Measurements from ENCODE around the gene NMRK2.

DNA sequence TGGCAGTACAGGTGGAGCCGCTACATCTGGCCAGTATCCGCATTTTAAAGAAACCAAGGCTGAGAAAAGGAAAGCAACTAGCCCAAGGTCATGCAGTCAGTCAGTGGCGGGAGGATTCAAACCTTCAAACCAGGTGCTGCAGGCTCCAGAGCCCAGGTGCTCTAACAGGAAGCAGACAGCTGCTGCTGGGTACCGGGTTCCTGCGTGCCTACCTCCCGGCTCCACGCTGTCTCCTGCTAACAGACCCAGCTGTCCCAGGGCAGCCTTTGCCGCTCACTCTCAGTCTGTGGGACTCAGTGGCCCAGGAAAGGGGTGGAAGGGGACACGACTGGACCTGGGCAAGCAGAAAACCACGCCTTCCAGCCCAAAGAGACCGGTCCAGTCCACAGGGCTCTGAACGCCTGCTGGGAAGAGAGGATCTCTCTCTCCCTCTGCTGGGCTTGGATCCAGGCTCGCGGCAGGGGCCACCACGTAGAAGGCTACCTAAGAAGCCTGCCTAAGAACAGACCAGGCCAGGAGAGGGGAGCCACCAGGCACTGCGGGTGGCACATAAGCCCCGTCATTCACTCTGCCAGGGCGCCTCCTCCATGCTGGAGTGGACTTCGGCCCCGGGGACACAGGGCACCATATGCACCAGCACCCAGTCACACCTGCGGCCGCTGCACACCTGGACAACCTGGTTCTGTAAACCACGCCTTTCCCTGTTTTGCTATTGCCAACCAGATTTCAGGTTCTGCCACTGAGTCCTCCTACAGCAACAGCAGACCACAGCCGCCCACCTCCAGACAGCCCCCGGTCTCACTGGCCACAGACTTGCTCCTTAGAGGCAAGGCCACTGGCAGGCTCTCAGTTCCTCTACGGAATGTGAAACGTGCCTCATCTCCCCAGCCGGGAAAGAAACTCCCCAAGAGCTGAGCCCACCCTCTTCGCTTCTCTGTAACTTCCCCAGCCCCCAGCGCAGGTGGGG is 33.5 kb downstream of the NMRK2 start:
- TF ChIP-seq, protein P1, sequence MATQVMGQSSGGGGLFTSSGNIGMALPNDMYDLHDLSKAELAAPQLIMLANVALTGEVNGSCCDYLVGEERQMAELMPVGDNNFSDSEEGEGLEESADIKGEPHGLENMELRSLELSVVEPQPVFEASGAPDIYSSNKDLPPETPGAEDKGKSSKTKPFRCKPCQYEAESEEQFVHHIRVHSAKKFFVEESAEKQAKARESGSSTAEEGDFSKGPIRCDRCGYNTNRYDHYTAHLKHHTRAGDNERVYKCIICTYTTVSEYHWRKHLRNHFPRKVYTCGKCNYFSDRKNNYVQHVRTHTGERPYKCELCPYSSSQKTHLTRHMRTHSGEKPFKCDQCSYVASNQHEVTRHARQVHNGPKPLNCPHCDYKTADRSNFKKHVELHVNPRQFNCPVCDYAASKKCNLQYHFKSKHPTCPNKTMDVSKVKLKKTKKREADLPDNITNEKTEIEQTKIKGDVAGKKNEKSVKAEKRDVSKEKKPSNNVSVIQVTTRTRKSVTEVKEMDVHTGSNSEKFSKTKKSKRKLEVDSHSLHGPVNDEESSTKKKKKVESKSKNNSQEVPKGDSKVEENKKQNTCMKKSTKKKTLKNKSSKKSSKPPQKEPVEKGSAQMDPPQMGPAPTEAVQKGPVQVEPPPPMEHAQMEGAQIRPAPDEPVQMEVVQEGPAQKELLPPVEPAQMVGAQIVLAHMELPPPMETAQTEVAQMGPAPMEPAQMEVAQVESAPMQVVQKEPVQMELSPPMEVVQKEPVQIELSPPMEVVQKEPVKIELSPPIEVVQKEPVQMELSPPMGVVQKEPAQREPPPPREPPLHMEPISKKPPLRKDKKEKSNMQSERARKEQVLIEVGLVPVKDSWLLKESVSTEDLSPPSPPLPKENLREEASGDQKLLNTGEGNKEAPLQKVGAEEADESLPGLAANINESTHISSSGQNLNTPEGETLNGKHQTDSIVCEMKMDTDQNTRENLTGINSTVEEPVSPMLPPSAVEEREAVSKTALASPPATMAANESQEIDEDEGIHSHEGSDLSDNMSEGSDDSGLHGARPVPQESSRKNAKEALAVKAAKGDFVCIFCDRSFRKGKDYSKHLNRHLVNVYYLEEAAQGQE (IDR thresholded peaks at IDR 0.05): no peak
- TF ChIP-seq TP53 (CRISPR knock-in tag; IDR thresholded peaks at IDR 0.05): no peak
- TF ChIP-seq ZC3H11A (IDR thresholded peaks at IDR 0.05): no peak
- TF ChIP-seq, protein P2, sequence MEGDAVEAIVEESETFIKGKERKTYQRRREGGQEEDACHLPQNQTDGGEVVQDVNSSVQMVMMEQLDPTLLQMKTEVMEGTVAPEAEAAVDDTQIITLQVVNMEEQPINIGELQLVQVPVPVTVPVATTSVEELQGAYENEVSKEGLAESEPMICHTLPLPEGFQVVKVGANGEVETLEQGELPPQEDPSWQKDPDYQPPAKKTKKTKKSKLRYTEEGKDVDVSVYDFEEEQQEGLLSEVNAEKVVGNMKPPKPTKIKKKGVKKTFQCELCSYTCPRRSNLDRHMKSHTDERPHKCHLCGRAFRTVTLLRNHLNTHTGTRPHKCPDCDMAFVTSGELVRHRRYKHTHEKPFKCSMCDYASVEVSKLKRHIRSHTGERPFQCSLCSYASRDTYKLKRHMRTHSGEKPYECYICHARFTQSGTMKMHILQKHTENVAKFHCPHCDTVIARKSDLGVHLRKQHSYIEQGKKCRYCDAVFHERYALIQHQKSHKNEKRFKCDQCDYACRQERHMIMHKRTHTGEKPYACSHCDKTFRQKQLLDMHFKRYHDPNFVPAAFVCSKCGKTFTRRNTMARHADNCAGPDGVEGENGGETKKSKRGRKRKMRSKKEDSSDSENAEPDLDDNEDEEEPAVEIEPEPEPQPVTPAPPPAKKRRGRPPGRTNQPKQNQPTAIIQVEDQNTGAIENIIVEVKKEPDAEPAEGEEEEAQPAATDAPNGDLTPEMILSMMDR (IDR thresholded peaks at IDR 0.05): no peak
- no peak for TF ChIP-seq CBX8 (IDR thresholded peaks at IDR 0.05)
- TF ChIP-seq POLR2A (IDR thresholded peaks at IDR 0.05; ENCODE audit: low read length): no peak
- TF ChIP-seq RFX5 (IDR thresholded peaks at IDR 0.05): no peak
- TF ChIP-seq MAFK (IDR thresholded peaks at IDR 0.05; ENCODE audit: partially characterized antibody): no peak
- TF ChIP-seq, protein P3, sequence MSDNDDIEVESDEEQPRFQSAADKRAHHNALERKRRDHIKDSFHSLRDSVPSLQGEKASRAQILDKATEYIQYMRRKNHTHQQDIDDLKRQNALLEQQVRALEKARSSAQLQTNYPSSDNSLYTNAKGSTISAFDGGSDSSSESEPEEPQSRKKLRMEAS (IDR thresholded peaks at IDR 0.05): no peak
- TF ChIP-seq RAD21 (conservative IDR thresholded peaks at IDR 0.05 in 1 of 2, IDR thresholded peaks at IDR 0.05 in 1 of 2): no peak
- no peak for TF ChIP-seq KDM1A (IDR thresholded peaks at IDR 0.05; ENCODE audit: low read depth)
- no peak for TF ChIP-seq BHLHE40 (IDR thresholded peaks at IDR 0.05; ENCODE audit: low read depth, low read length)
- TF ChIP-seq CHD2 (IDR thresholded peaks at IDR 0.05; ENCODE audit: low read length, partially characterized antibody): no peak
- no peak for TF ChIP-seq FOSL2 (IDR thresholded peaks at IDR 0.05)
- TF ChIP-seq FOSL2 (CRISPR knock-in tag; IDR thresholded peaks at IDR 0.05): no peak
